GM06990 (cell line): ENCODE measurements around the gene CLEC3B.

Experiments used
- DNase-seq: peaks from one replicate; pipeline ENCODE4 v3.0.0-alpha.2; 2011; ENCODE audit not compliant: insufficient read length; ENCODE audit errors: extremely low read depth
- H3K27me3 ChIP-seq: replicated peaks from 2 replicates; pipeline ENCODE4 v1.6.0; 2011; ENCODE audit warnings: low read length; ENCODE audit not compliant: control insufficient read depth, insufficient read depth
- H3K36me3 ChIP-seq: 2 replicates; pipeline ENCODE4 v1.5.1; 2011; ENCODE audit warnings: low read length; ENCODE audit not compliant: control insufficient read depth, insufficient read depth
- H3K4me3 ChIP-seq: replicated peaks from 2 replicates; pipeline ENCODE4 v1.5.1; 2011; ENCODE audit warnings: low read depth, mild to moderate bottlenecking, control low read depth, low read length
- TF ChIP-seq, protein P1 (sequence below): IDR thresholded peaks from 2 replicates; pipeline ENCODE4 v1.5.1; 2011; ENCODE audit warnings: low read length, control low read depth, mild to moderate bottlenecking, inconsistent platforms; ENCODE audit not compliant: insufficient read depth, poor library complexity, severe bottlenecking

CLEC3B gene

GRCh38 chr3:44992555-44993470 lies 33.3 kb upstream of the CLEC3B start:
- Histone ChIP-seq H3K4me3 (no peak overlapping the region), H3K36me3 (peaks cover 18% of the 10 kb centered on the region), H3K27me3 (no peaks in the 10 kb centered on the region)
- TF ChIP-seq, protein P1, sequence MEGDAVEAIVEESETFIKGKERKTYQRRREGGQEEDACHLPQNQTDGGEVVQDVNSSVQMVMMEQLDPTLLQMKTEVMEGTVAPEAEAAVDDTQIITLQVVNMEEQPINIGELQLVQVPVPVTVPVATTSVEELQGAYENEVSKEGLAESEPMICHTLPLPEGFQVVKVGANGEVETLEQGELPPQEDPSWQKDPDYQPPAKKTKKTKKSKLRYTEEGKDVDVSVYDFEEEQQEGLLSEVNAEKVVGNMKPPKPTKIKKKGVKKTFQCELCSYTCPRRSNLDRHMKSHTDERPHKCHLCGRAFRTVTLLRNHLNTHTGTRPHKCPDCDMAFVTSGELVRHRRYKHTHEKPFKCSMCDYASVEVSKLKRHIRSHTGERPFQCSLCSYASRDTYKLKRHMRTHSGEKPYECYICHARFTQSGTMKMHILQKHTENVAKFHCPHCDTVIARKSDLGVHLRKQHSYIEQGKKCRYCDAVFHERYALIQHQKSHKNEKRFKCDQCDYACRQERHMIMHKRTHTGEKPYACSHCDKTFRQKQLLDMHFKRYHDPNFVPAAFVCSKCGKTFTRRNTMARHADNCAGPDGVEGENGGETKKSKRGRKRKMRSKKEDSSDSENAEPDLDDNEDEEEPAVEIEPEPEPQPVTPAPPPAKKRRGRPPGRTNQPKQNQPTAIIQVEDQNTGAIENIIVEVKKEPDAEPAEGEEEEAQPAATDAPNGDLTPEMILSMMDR: peak; percentile 87
- DNase-seq: no peak

DNA sequence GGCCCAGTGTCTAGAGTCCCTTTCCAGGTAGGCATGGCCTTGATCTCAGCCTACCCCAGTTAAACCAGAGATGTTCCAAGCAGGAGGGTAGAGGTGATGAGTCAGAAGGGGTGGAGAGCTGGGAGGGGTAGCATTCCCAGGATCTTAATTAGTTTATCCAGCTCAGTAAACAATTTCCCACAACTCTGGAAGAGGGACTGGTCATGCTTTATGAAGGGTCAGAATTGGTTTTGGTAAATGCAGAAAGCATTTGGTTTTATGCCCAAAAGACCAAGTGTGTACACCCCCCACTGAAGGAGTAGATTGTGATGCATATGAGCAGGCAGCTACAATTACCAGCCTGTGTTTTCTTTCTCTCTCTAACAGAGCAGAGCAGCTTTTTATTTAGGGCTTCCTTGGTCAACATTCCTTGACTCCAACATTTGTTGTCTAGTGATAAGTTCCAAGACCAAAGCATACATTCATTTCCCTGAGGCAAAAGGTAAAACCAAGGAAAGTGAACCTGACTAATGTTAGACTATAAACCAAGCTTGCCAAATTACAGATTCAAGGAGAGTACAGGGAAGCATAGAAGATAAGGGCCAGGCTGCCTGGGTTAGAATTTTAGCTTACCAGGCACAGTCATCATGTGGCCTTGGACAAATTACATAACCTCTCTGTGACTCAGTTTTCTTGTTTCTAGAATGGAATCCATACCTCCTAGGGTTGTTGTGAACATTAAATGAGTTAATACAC lies 32.5 kb upstream of the CLEC3B start:
- TF ChIP-seq, protein P1: no peak
- Histone ChIP-seq H3K36me3 (peaks cover 20% of the 10 kb centered on the region), H3K4me3 (no peak overlapping the region), H3K27me3 (no peaks in the 10 kb centered on the region)
- no peak for DNase-seq

- TF ChIP-seq, protein P1: no peak
- Histone ChIP-seq H3K4me3 (no peak overlapping the region), H3K27me3 (no peaks in the 10 kb centered on the region), H3K36me3 (peaks cover 15% of the 10 kb centered on the region)
- DNase-seq: no peak
Observed at GRCh38 chr3:44995142-44995770, 30.8 kb upstream of the CLEC3B start.

GRCh38 chr3:44996556-44996969 lies 29.5 kb upstream of the CLEC3B start:
- DNase-seq: no peak
- Histone ChIP-seq H3K4me3 (no peak overlapping the region), H3K27me3 (no peaks in the 10 kb centered on the region), H3K36me3 (peaks cover 13% of the 10 kb centered on the region)
- TF ChIP-seq, protein P1: no peak

GRCh38 chr3:44999782-45000181 lies 26.3 kb upstream of the CLEC3B start:
- no peak overlapping the region for H3K4me3 ChIP-seq
- no peaks in the 10 kb centered on the region for H3K27me3 ChIP-seq
- no peak for DNase-seq
- peaks cover 12% of the 10 kb centered on the region for H3K36me3 ChIP-seq
- TF ChIP-seq, protein P1: no peak
